HEK293 (cell line): ENCODE measurements around the gene SPON1.

Experiments
- CTCF ChIA-PET: fragments of 350-600 bp; formaldehyde crosslinking; extraction: SDS; loops from one replicate; lab custom pipeline; 2021; ENCODE audit warnings: antibody characterized with exemption; lab: Yijun Ruan, JAX
- POLR2A ChIA-PET: fragments of 300-600 bp; formaldehyde crosslinking; extraction: SDS; loops from one replicate; lab custom pipeline; 2020; ENCODE audit warnings: antibody characterized with exemption, inconsistent platforms; lab: Yijun Ruan, JAX
- H3K27ac ChIP-seq: fragments of 200-500 bp; sonication (Bioruptor generic); 2 replicates; pipeline ENCODE4 v1.5.1; 2014; ENCODE audit warnings: low read depth, low read length, control low read depth, inconsistent platforms; ENCODE audit errors: extremely low read depth
- H3K36me3 ChIP-seq, 2 experiments: fragments of 200-500 bp in 1 of 2; sonication (Bioruptor generic) in 1 of 2; 1 replicate in 1 of 2; 2 replicates in 1 of 2; pipeline ENCODE4 v1.5.1; 2014 to 2017; ENCODE audit warnings: inconsistent platforms in 2 of 2, low read length in 2 of 2; ENCODE audit not compliant: control insufficient read depth in 2 of 2, insufficient read depth in 1 of 2
- H3K4me1 ChIP-seq: fragments of 200-500 bp; sonication (Bioruptor generic); 2 replicates; pipeline ENCODE4 v1.5.1; 2014; ENCODE audit warnings: mild to moderate bottlenecking, low read length, inconsistent platforms; ENCODE audit not compliant: control insufficient read depth, insufficient read depth
- H3K4me3 ChIP-seq: 2 replicates; pipeline ENCODE4 v1.5.1; 2011; ENCODE audit warnings: low read depth, mild to moderate bottlenecking, control low read depth, low read length, moderate library complexity
- H3K9me3 ChIP-seq: fragments of 200-500 bp; sonication (Bioruptor generic); 2 replicates; pipeline ENCODE4 v1.5.1; 2014; ENCODE audit warnings: low read depth, low read length, inconsistent platforms; ENCODE audit not compliant: control insufficient read depth, insufficient read depth
- BCL11A ChIP-seq: fragments of 450-650 bp; formaldehyde crosslinking; IDR thresholded peaks from 2 replicates; pipeline ENCODE4 v1.5.1; 2016; ENCODE audit warnings: low read depth, missing biosample characterization, missing genetic modification characterization
- ELK4 ChIP-seq: IDR thresholded peaks from 2 replicates; pipeline ENCODE4 v1.6.1; 2011; ENCODE audit warnings: mild to moderate bottlenecking, low read depth, low read length, borderline replicate concordance
- GLI4 ChIP-seq: fragments of 450-650 bp; formaldehyde crosslinking; IDR thresholded peaks from 2 replicates; pipeline ENCODE4 v1.5.1; 2016; ENCODE audit warnings: missing biosample characterization, missing genetic modification characterization
- HOXD13 ChIP-seq: sonication (generic); formaldehyde crosslinking; IDR thresholded peaks from 2 replicates; pipeline ENCODE4 v1.8.0; 2022; ENCODE audit warnings: missing genetic modification reagents, borderline replicate concordance
- KLF16 ChIP-seq: fragments of 450-650 bp; formaldehyde crosslinking; IDR thresholded peaks from 2 replicates; pipeline ENCODE4 v1.5.1; 2017; ENCODE audit warnings: missing biosample characterization, missing genetic modification characterization
- KLF8 ChIP-seq: fragments of 450-650 bp; formaldehyde crosslinking; IDR thresholded peaks from 2 replicates; pipeline ENCODE4 v1.5.1; 2016; ENCODE audit warnings: missing biosample characterization, missing genetic modification characterization
- MYNN ChIP-seq: fragments of 450-650 bp; formaldehyde crosslinking; IDR thresholded peaks from 2 replicates; pipeline ENCODE4 v1.5.1; 2016; ENCODE audit warnings: missing biosample characterization, missing genetic modification characterization, borderline replicate concordance
- MZF1 ChIP-seq: fragments of 450-650 bp; formaldehyde crosslinking; IDR thresholded peaks from 2 replicates; pipeline ENCODE4 v1.5.1; 2017; ENCODE audit warnings: missing biosample characterization, missing genetic modification characterization, borderline replicate concordance
- OVOL3 ChIP-seq: fragments of 450-650 bp; formaldehyde crosslinking; IDR thresholded peaks from 2 replicates; pipeline ENCODE4 v1.5.1; 2016; ENCODE audit warnings: missing biosample characterization, missing genetic modification characterization
- PATZ1 ChIP-seq: fragments of 450-650 bp; formaldehyde crosslinking; IDR thresholded peaks from 2 replicates; pipeline ENCODE4 v1.5.1; 2016; ENCODE audit warnings: missing biosample characterization, missing genetic modification characterization
- SETDB1 ChIP-seq: IDR thresholded peaks from one replicate; pipeline ENCODE4 v1.6.1; 2017; ENCODE audit warnings: mild to moderate bottlenecking, low read length, moderate library complexity, mixed read lengths; ENCODE audit not compliant: insufficient read length
- YY2 ChIP-seq: fragments of 450-650 bp; formaldehyde crosslinking; IDR thresholded peaks from 2 replicates; pipeline ENCODE4 v1.5.1; 2016; ENCODE audit warnings: missing biosample characterization, missing genetic modification characterization
- ZBTB1 ChIP-seq: fragments of 450-650 bp; formaldehyde crosslinking; IDR thresholded peaks from 2 replicates; pipeline ENCODE4 v1.5.1; 2016; ENCODE audit warnings: missing biosample characterization, missing genetic modification characterization
- ZBTB17 ChIP-seq: fragments of 450-650 bp; formaldehyde crosslinking; IDR thresholded peaks from 2 replicates; pipeline ENCODE4 v1.5.1; 2016; ENCODE audit warnings: missing biosample characterization, missing genetic modification characterization
- ZBTB49 ChIP-seq: fragments of 450-650 bp; formaldehyde crosslinking; IDR thresholded peaks from 2 replicates; pipeline ENCODE4 v1.5.1; 2016; ENCODE audit warnings: missing biosample characterization, missing genetic modification characterization, low read depth
- ZEB2 ChIP-seq: fragments of 450-650 bp; formaldehyde crosslinking; IDR thresholded peaks from 2 replicates; pipeline ENCODE4 v1.5.1; 2016; ENCODE audit warnings: missing biosample characterization, missing genetic modification characterization
- ZNF112 ChIP-seq: fragments of 450-650 bp; formaldehyde crosslinking; IDR thresholded peaks from 2 replicates; pipeline ENCODE4 v1.5.0; 2017; ENCODE audit warnings: missing biosample characterization, missing genetic modification characterization
- ZNF121 ChIP-seq: fragments of 450-650 bp; formaldehyde crosslinking; IDR thresholded peaks from 2 replicates; pipeline ENCODE4 v1.5.1; 2016; ENCODE audit warnings: missing biosample characterization, missing genetic modification characterization
- ZNF133 ChIP-seq: fragments of 450-650 bp; formaldehyde crosslinking; IDR thresholded peaks from 2 replicates; pipeline ENCODE4 v1.5.1; 2016; ENCODE audit warnings: missing biosample characterization, missing genetic modification characterization
- ZNF16 ChIP-seq: fragments of 450-650 bp; formaldehyde crosslinking; IDR thresholded peaks from 2 replicates; pipeline ENCODE4 v1.5.1; 2016; ENCODE audit warnings: low read depth, missing biosample characterization, missing genetic modification characterization
- ZNF169 ChIP-seq: fragments of 450-650 bp; formaldehyde crosslinking; IDR thresholded peaks from 2 replicates; pipeline ENCODE4 v1.5.1; 2016; ENCODE audit warnings: missing biosample characterization, missing genetic modification characterization
- ZNF274 ChIP-seq, 2 experiments: fragments of 200-500 bp in 1 of 2; fragments of 450-650 bp in 1 of 2; sonication (Bioruptor generic) in 1 of 2; formaldehyde crosslinking in 1 of 2; IDR thresholded peaks; 2 replicates each; pipeline versions ENCODE4 v1.5.1 to v1.6.1; 2014 to 2016; ENCODE audit warnings: borderline replicate concordance in 1 of 2, inconsistent platforms in 1 of 2, low read length in 1 of 2, missing biosample characterization in 1 of 2, missing genetic modification characterization in 1 of 2
- ZNF292 ChIP-seq: fragments of 450-650 bp; formaldehyde crosslinking; IDR thresholded peaks from 2 replicates; pipeline ENCODE4 v1.5.1; 2016; ENCODE audit warnings: low read depth, missing biosample characterization, missing genetic modification characterization, borderline replicate concordance
- ZNF311 ChIP-seq: fragments of 450-650 bp; formaldehyde crosslinking; IDR thresholded peaks from 2 replicates; pipeline ENCODE4 v1.5.1; 2017; ENCODE audit warnings: missing biosample characterization, missing genetic modification characterization, borderline replicate concordance
- ZNF488 ChIP-seq: fragments of 450-650 bp; formaldehyde crosslinking; IDR thresholded peaks from 2 replicates; pipeline ENCODE4 v1.5.1; 2016; ENCODE audit warnings: missing biosample characterization, missing genetic modification characterization
- ZNF560 ChIP-seq: fragments of 450-650 bp; formaldehyde crosslinking; IDR thresholded peaks from 2 replicates; pipeline ENCODE4 v1.5.1; 2017; ENCODE audit warnings: missing biosample characterization, missing genetic modification characterization, borderline replicate concordance
- ZNF610 ChIP-seq: fragments of 450-650 bp; formaldehyde crosslinking; IDR thresholded peaks from 2 replicates; pipeline ENCODE4 v1.5.1; 2016; ENCODE audit warnings: missing biosample characterization, missing genetic modification characterization, borderline replicate concordance
- ZNF621 ChIP-seq: fragments of 450-650 bp; formaldehyde crosslinking; IDR thresholded peaks from 2 replicates; pipeline ENCODE4 v1.5.1; 2017; ENCODE audit warnings: missing biosample characterization, missing genetic modification characterization
- ZNF707 ChIP-seq: fragments of 450-650 bp; formaldehyde crosslinking; IDR thresholded peaks from 2 replicates; pipeline ENCODE4 v1.5.1; 2016; ENCODE audit warnings: missing biosample characterization, missing genetic modification characterization
- ZNF791 ChIP-seq: fragments of 450-650 bp; formaldehyde crosslinking; IDR thresholded peaks from 2 replicates; pipeline ENCODE4 v1.5.1; 2016; ENCODE audit warnings: missing biosample characterization, missing genetic modification characterization
- ZNF792 ChIP-seq: fragments of 450-650 bp; formaldehyde crosslinking; IDR thresholded peaks from 2 replicates; pipeline ENCODE4 v1.5.1; 2016; ENCODE audit warnings: missing biosample characterization, missing genetic modification characterization

SPON1 gene

GRCh38 chr11:14010665-14011064 is 48.1 kb downstream of the SPON1 start:
- H3K36me3 ChIP-seq, result no peaks in the 10 kb centered on the region
- H3K27ac ChIP-seq, result no peak overlapping the region
- no peaks in the 10 kb centered on the region for H3K9me3 ChIP-seq
- ChIA-PET CTCF (interaction anchor here (1.0 kb wide), 1 partner anchor 30 kb away, joined by 3 read pairs; no protein-coding TSS in a partner anchor), POLR2A (no interaction called here)
- H3K4me1 ChIP-seq, result no peaks in the 10 kb centered on the region
- TF ChIP-seq ZNF133 (tag by site-specific recombination) (no peak), ZNF274 (IDR thresholded peaks at IDR 0.05; ENCODE audit: low read length) (no peak), ZNF274 (tag by site-specific recombination; IDR thresholded peaks at IDR 0.05; ENCODE audit: borderline replicate concordance) (no peak), ZBTB49 (no peak), ZNF16 (tag by site-specific recombination) (no peak), OVOL3 (no peak), ZNF621 (tag by site-specific recombination) (no peak), YY2 (tag by site-specific recombination) (no peak), ZNF292 (tag by site-specific recombination) (no peak), ZNF169 (tag by site-specific recombination) (no peak), ZNF610 (no peak), ZNF560 (tag by site-specific recombination) (no peak), ZNF792 (no peak), HOXD13 (CRISPR knock-in tag) (no peak), ZBTB17 (no peak), SETDB1 (no peak), PATZ1 (tag by site-specific recombination) (no peak), ELK4 (no peak), KLF8 (tag by site-specific recombination) (no peak), ZBTB1 (tag by site-specific recombination) (no peak)
- no peak overlapping the region for H3K4me3 ChIP-seq

GRCh38 chr11:14012846-14013245 is 50.3 kb downstream of the SPON1 start:
- Histone ChIP-seq H3K9me3 (no peaks in the 10 kb centered on the region), H3K4me1 (no peaks in the 10 kb centered on the region), H3K27ac (no peak overlapping the region), H3K4me3 (no peak overlapping the region), H3K36me3 (no peaks in the 10 kb centered on the region)
- POLR2A ChIA-PET, result no interaction called here
- TF ChIP-seq ZNF274 (IDR thresholded peaks at IDR 0.05; ENCODE audit: low read length) (no peak), ZNF274 (tag by site-specific recombination; IDR thresholded peaks at IDR 0.05; ENCODE audit: borderline replicate concordance) (no peak), KLF16 (tag by site-specific recombination) (no peak), GLI4 (tag by site-specific recombination) (no peak), ZEB2 (tag by site-specific recombination) (no peak), ZNF707 (tag by site-specific recombination) (no peak), ZNF488 (tag by site-specific recombination) (no peak), ZNF791 (no peak), ZNF121 (tag by site-specific recombination) (no peak), ZNF112 (tag by site-specific recombination) (no peak), ZNF792 (no peak), BCL11A (no peak), ZNF311 (no peak), MZF1 (tag by site-specific recombination) (no peak), MYNN (tag by site-specific recombination) (no peak)
- CTCF ChIA-PET, result no interaction called here
